Measurements from ENCODE around the gene PDE12. TPM values are rescaled to one million over a fixed set of nuclear protein-coding genes. Genes with fewer than 3 reads are reported as not detected.

The PDE12 gene
- total and polyA plus RNA-seq, 2 donors (not counting 3 experiments of a cell fraction or from before 2014, with no cell fraction given) = 12.8 to 20.4 TPM

- Histone ChIP-seq H3K36me3 (ENCODE audit: control insufficient read depth in 2 of 2, extremely low read depth in 1 of 2, insufficient read depth in 2 of 2, low read length in 2 of 2) (no peaks in the 10 kb centered on the region), H3K27me3 (ENCODE audit: control insufficient read depth in 2 of 2, insufficient read depth in 2 of 2, low read length in 2 of 2) (no peaks in the 10 kb centered on the region), H4K20me1 (replicated peaks; ENCODE audit: control insufficient read depth, extremely low read depth, insufficient read depth, low read length) (no peaks in the 10 kb centered on the region), H3K9me1 (replicated peaks; ENCODE audit: control insufficient read depth, extremely low read depth, insufficient read depth, low read length) (no peaks in the 10 kb centered on the region), H3K4me3 (replicated peaks in 1 of 3; ENCODE audit: insufficient read depth in 1 of 3, low read depth in 1 of 3, low read length in 3 of 3) (no peak overlapping the region), H3K4me1 (ENCODE audit: control insufficient read depth, extremely low read depth, insufficient read depth, low read length) (no peaks in the 10 kb centered on the region), H2AFZ (ENCODE audit: low read depth, low read length) (no peak overlapping the region), H3K9ac (replicated peaks; ENCODE audit: extremely low read depth, insufficient read depth, low read length) (no peak overlapping the region), H3K4me2 (ENCODE audit: insufficient read depth, low read length) (no peak overlapping the region), H3K27ac (ENCODE audit: insufficient read depth, low read depth, low read length) (no peak overlapping the region), H3K79me2 (ENCODE audit: control insufficient read depth, insufficient read depth, low read length) (no peaks in the 10 kb centered on the region), H3K9me3 (replicated peaks; ENCODE audit: control insufficient read depth, insufficient read depth, low read length) (no peaks in the 10 kb centered on the region)
- no TSS peak for BruUV-seq (replicated peaks)
- ChIA-PET CTCF (no interaction called here), POLR2A (no interaction called here)
- FAIRE-seq (no peak), DNase-seq (ENCODE audit: low read depth, low spot score) (no peak)
- TF ChIP-seq FOS (IDR thresholded peaks at IDR 0.05; ENCODE audit: borderline replicate concordance, insufficient read depth, low read length) = no peak
- no peak for TF ChIP-seq POLR2A (IDR thresholded peaks at IDR 0.05; ENCODE audit: low read depth, low read length)
- TF ChIP-seq MAX (IDR thresholded peaks at IDR 0.05; ENCODE audit: insufficient read depth, insufficient read length) = no peak
- no peak for TF ChIP-seq GATA2 (IDR thresholded peaks at IDR 0.05; ENCODE audit: insufficient read depth, insufficient read length, low read depth, low read length)
- no peak for TF ChIP-seq POLR2AphosphoS5 (IDR thresholded peaks at IDR 0.05; ENCODE audit: insufficient read depth, low read depth, low read length)
- TF ChIP-seq JUN (IDR thresholded peaks at IDR 0.05; ENCODE audit: borderline replicate concordance, insufficient read depth, insufficient read length, low read depth) = no peak
- no peak for TF ChIP-seq MYC (IDR thresholded peaks at IDR 0.05; ENCODE audit: low read depth, low read length)
- no peak for TF ChIP-seq CTCF (IDR thresholded peaks at IDR 0.05; ENCODE audit: extremely low read depth in 1 of 2, insufficient read depth in 1 of 2, low read depth in 1 of 2, low read length in 2 of 2)
- no peak for TF ChIP-seq EZH2 (IDR thresholded peaks at IDR 0.05; ENCODE audit: borderline replicate concordance, low read depth, low read length, severe bottlenecking)
- dilution Hi-C loops (cut with MboI; ENCODE audit: extremely low pct_ligation_motif_present, low sequenced_read_pairs) (no loop called here), intact Hi-C loops (cut with micrococcal nuclease) (no loop called here)
These were observed 25.9 kb upstream of the PDE12 start for GRCh38 chr3:57530071-57530608.
